GM12878 (cell line): Measurements from ENCODE around the gene HSD17B4. TPM values are rescaled to one million over a fixed set of nuclear protein-coding genes. Genes with fewer than 3 reads are reported as not detected.

Experiments used
- BHLHE40 ChIP-seq, 2 experiments: fragments of 450-650 bp in 1 of 2; IDR thresholded peaks; 2 replicates each; pipeline ENCODE4 v1.6.1; 2011 to 2017; ENCODE audit warnings: low read depth in 2 of 2, borderline replicate concordance in 1 of 2, improper control_type of control experiment in 1 of 2, low read length in 1 of 2, mild to moderate bottlenecking in 1 of 2
- CEBPB ChIP-seq, 2 experiments: fragments of 150-350 bp in 1 of 2; IDR thresholded peaks; 2 replicates each; pipeline ENCODE4 v1.6.1; 2012 to 2014; ENCODE audit warnings: low read depth in 2 of 2, low read length in 2 of 2, borderline replicate concordance in 1 of 2, inconsistent platforms in 1 of 2
- CTCF ChIP-seq, 3 experiments: IDR thresholded peaks in 2 of 3; conservative IDR thresholded peaks in 1 of 3; 2 replicates each; pipeline ENCODE4 v1.5.1; 2011; ENCODE audit warnings: low read depth in 3 of 3, low read length in 3 of 3, mild to moderate bottlenecking in 3 of 3, control low read depth in 2 of 3, moderate library complexity in 2 of 3, inconsistent platforms in 1 of 3, mixed read lengths in 1 of 3; ENCODE audit not compliant: control insufficient read depth in 2 of 3, insufficient read depth in 1 of 3; ENCODE audit errors: extremely low read depth in 1 of 3
- NFYA ChIP-seq: IDR thresholded peaks from 2 replicates; pipeline ENCODE4 v1.6.1; 2011; ENCODE audit warnings: low read depth, mild to moderate bottlenecking, low read length, improper control_type of control experiment, borderline replicate concordance
- POU2F2 ChIP-seq: IDR thresholded peaks from 3 replicates; pipeline ENCODE4 v1.6.1; 2011; ENCODE audit warnings: low read depth, mild to moderate bottlenecking, low read length, borderline replicate concordance
- RB1 ChIP-seq: fragments of 450-650 bp; formaldehyde crosslinking; IDR thresholded peaks from 2 replicates; pipeline ENCODE4 v1.6.1; 2017; ENCODE audit warnings: mild to moderate bottlenecking, borderline replicate concordance
- USF2 ChIP-seq: IDR thresholded peaks from 2 replicates; pipeline ENCODE4 v1.6.1; 2011; ENCODE audit warnings: low read depth, low read length, improper control_type of control experiment, borderline replicate concordance
- polyA plus RNA-seq, 11 experiments: library from polyadenylated mRNA; depleted of rRNA in 4 of 11; unstranded in 6 of 11; stranded (reverse) in 5 of 11; fragments of >200 nt; fragmentation: Nextera tagmentation in 4 of 11; fragmentation: Illumina TruSeq in 1 of 11; extraction: Ambion mirVana in 4 of 11; extraction: Trizol in 1 of 11; gene quantifications; 1 replicate in 1 of 11; 2 replicates in 10 of 11; pipeline versions ENCODE4 v1.2.1 to v1.2.3, GENCODE V29; 2011 to 2016; ENCODE audit warnings: inconsistent platforms in 2 of 11, missing spikeins in 2 of 11, low read depth in 1 of 11
- small RNA-seq: library from RNA; depleted of rRNA; stranded (forward); fragments of <200 nt; gene quantifications from one replicate; pipeline ENCODE3, GENCODE V24; 2014
- total RNA-seq, 4 experiments: library from RNA; depleted of rRNA in 3 of 4; stranded (reverse); fragments of >200 nt in 3 of 4; fragmentation: Illumina TruSeq in 1 of 4; extraction: Trizol in 1 of 4; gene quantifications; 2 replicates each; pipeline versions ENCODE4 v1.2.1 to v1.2.3, GENCODE V29; 2013 to 2021

HSD17B4 gene
- total and polyA plus RNA-seq, 10 of the 15 experiments (the other 5 are each of a cell fraction or from before 2014, with no cell fraction given), result 38.6 to 125 (median 93.0) TPM

DNA sequence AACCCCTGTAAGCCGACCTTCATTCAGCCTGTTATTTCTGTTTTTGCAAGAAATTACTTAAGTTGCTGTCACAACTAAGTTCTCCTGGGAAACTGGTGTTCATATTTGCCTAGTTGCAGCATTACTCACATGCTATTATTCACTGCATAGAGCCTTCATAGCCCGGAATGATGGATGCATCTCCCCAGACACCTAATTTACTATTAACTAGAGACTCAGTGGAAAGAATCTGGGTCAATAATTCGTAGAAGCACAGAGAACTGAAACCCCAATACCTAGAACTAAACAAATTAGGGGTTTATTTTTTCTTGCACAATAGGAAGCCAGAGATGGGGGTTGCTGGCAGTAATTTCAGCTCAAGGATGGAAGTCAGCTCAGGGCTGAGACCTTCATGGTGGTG is 131.4 kb downstream of the HSD17B4 start (continued):
- TF ChIP-seq CEBPB (IDR thresholded peaks at IDR 0.05; ENCODE audit: borderline replicate concordance in 1 of 2, low read depth in 2 of 2, low read length in 2 of 2), result no peak
- no peak for TF ChIP-seq USF2
- TF ChIP-seq POU2F2, result no peak
- TF ChIP-seq RB1, result no peak
- no peak for TF ChIP-seq CTCF (IDR thresholded peaks at IDR 0.05 in 2 of 3, conservative IDR thresholded peaks at IDR 0.05 in 1 of 3; ENCODE audit: control insufficient read depth in 2 of 3, extremely low read depth in 1 of 3, insufficient read depth in 1 of 3, low read depth in 3 of 3, low read length in 3 of 3)
- 0 out of 4 replicates have a peak, but pooled peaks of 1 of the 2 experiments have one; percentile 21 for TF ChIP-seq BHLHE40 (IDR thresholded peaks at IDR 0.05; ENCODE audit: borderline replicate concordance in 1 of 2, low read depth in 2 of 2, low read length in 1 of 2)
- no peak for TF ChIP-seq NFYA

Small RNA genes within 50 kb of the gene (small RNA-seq; reads per million reads assigned to genes)
- not detected for gene RNA5SP190

Other genes starting within 250 kb of the HSD17B4 start
- 140 and 157 TPM in 2 replicates for gene TNFAIP8, start 96.5 kb upstream of the HSD17B4 start, total RNA-seq (2014; rRNA removed)
- 178 and 183 TPM in 2 replicates for gene TNFAIP8, start 96.5 kb upstream of the HSD17B4 start, total RNA-seq (2014; rRNA removed; fragmentation: Illumina TruSeq; extraction: Trizol)
- gene TNFAIP8, start 96.5 kb upstream of the HSD17B4 start, total RNA-seq (2021), result 116 and 124 TPM in 2 replicates
- 169 and 264 TPM in 2 replicates for gene TNFAIP8, start 96.5 kb upstream of the HSD17B4 start, polyA plus RNA-seq (2011; rRNA removed)
- 180 and 219 TPM in 2 replicates for gene TNFAIP8, start 96.5 kb upstream of the HSD17B4 start, polyA plus RNA-seq (2014; fragmentation: Illumina TruSeq; extraction: Trizol)
- 100 to 1,000 TPM; 217 to 324 TPM for gene TNFAIP8, start 96.5 kb upstream of the HSD17B4 start, polyA plus RNA-seq (2014; fragmentation: Nextera tagmentation; extraction: Ambion mirVana)
- 108 and 144 TPM in 2 replicates for gene TNFAIP8, start 96.5 kb upstream of the HSD17B4 start, polyA plus RNA-seq (2014; rRNA removed)
- gene TNFAIP8, start 96.5 kb upstream of the HSD17B4 start, polyA plus RNA-seq (2016; fragmentation: Nextera tagmentation; extraction: Ambion mirVana), result 100 to 1,000 TPM; 177 to 181 TPM
- not detected in 2 replicates for gene FAM170A, start 177.1 kb downstream of the HSD17B4 start, total RNA-seq (2014; rRNA removed)
- not detected in 2 replicates for gene FAM170A, start 177.1 kb downstream of the HSD17B4 start, total RNA-seq (2014; rRNA removed; fragmentation: Illumina TruSeq; extraction: Trizol)
- gene FAM170A, start 177.1 kb downstream of the HSD17B4 start, total RNA-seq (2021), result not detected in 2 replicates
- gene FAM170A, start 177.1 kb downstream of the HSD17B4 start, polyA plus RNA-seq (2011; rRNA removed), result not detected in 2 replicates
- gene FAM170A, start 177.1 kb downstream of the HSD17B4 start, polyA plus RNA-seq (2014; fragmentation: Illumina TruSeq; extraction: Trizol), result not detected in 2 replicates
- not detected for gene FAM170A, start 177.1 kb downstream of the HSD17B4 start, polyA plus RNA-seq (2014; fragmentation: Nextera tagmentation; extraction: Ambion mirVana)
- not detected in 2 replicates for gene FAM170A, start 177.1 kb downstream of the HSD17B4 start, polyA plus RNA-seq (2014; rRNA removed)
- not detected for gene FAM170A, start 177.1 kb downstream of the HSD17B4 start, polyA plus RNA-seq (2016; fragmentation: Nextera tagmentation; extraction: Ambion mirVana)